ENCODE measurements around the gene MAGI2.

Gene MAGI2

GRCh38 chr7:79298145-79298760 is 155.2 kb downstream of the MAGI2 start:
- peak; percentile 60 for DNase-seq

- DNase-seq, result no peak
Measured at GRCh38 chr7:79296553-79297320, 156.7 kb downstream of the MAGI2 start.

GRCh38 chr7:79293655-79294142 is 159.8 kb downstream of the MAGI2 start:
- peak; percentile 56 for DNase-seq

- DNase-seq, result no peak
Measured at GRCh38 chr7:79292834-79293233, 160.6 kb downstream of the MAGI2 start.

- DNase-seq, result no peak
Measured at GRCh38 chr7:79291498-79291865, 162.0 kb downstream of the MAGI2 start.

- DNase-seq, result peak; percentile 88
Measured at GRCh38 chr7:79290841-79291497, 162.5 kb downstream of the MAGI2 start.

GRCh38 chr7:79290398-79290797 is 163.1 kb downstream of the MAGI2 start:
- DNase-seq, result no peak

- DNase-seq, result no peak
Measured at GRCh38 chr7:79288655-79289054, 164.8 kb downstream of the MAGI2 start.

GRCh38 chr7:79287981-79288380 is 165.5 kb downstream of the MAGI2 start:
- peak; percentile 45 for DNase-seq

- DNase-seq, result no peak
Measured at GRCh38 chr7:79286181-79286580, 167.3 kb downstream of the MAGI2 start.

- DNase-seq, result no peak
Measured at GRCh38 chr7:79285756-79286155, 167.7 kb downstream of the MAGI2 start.

- DNase-seq, result peak; percentile 69
Measured at GRCh38 chr7:79284211-79284610, 169.3 kb downstream of the MAGI2 start.

- peak; percentile 91 for DNase-seq
Measured at GRCh38 chr7:79282882-79283602, 170.4 kb downstream of the MAGI2 start.

GRCh38 chr7:79282070-79282694 is 171.3 kb downstream of the MAGI2 start:
- DNase-seq, result peak; percentile 88

GRCh38 chr7:79281426-79281825 is 172.0 kb downstream of the MAGI2 start:
- no peak for DNase-seq

GRCh38 chr7:79272938-79273337 is 180.5 kb downstream of the MAGI2 start:
- DNase-seq, result no peak

- peak; percentile 61 for DNase-seq
Measured at GRCh38 chr7:79272066-79272669, 181.3 kb downstream of the MAGI2 start.

GRCh38 chr7:79268730-79269129 is 184.7 kb downstream of the MAGI2 start:
- no peak for DNase-seq

GRCh38 chr7:79258826-79259225 is 194.6 kb downstream of the MAGI2 start:
- no peak for DNase-seq

- DNase-seq, result no peak
Measured at GRCh38 chr7:79257959-79258358, 195.5 kb downstream of the MAGI2 start.

GRCh38 chr7:79245623-79246249 is 207.7 kb downstream of the MAGI2 start:
- no peak for DNase-seq

GRCh38 chr7:79244482-79244881 is 209.0 kb downstream of the MAGI2 start:
- DNase-seq, result no peak
